HL-60/S4 treated with retinoic acid at 250 ng/mL for 4 days and 3 days (cell line): ENCODE measurements around the gene ETNK1.

Experiments used
- in situ Hi-C: fragments of 300-500 bp; cut with MboI; formaldehyde crosslinking; loops from 2 replicates; pipeline ENCODE4 v1.7.0; 2022; ENCODE audit warnings: low sequenced_read_pairs

ETNK1 gene

GRCh38 chr12:22631863-22632463, 7.0 kb downstream of the ETNK1 start:
- in situ Hi-C loops = loop anchor here (10.0 kb wide), 1 partner anchor 107 kb away; no protein-coding TSS in a partner anchor

GRCh38 chr12:22634883-22635282, 9.9 kb downstream of the ETNK1 start:
- in situ Hi-C loops = loop anchor here (10.0 kb wide), 1 partner anchor 110 kb away; no protein-coding TSS in a partner anchor

- in situ Hi-C loops = loop anchor here (10.0 kb wide), 1 partner anchor 111 kb away; no protein-coding TSS in a partner anchor
Observed at GRCh38 chr12:22635812-22636211, 10.8 kb downstream of the ETNK1 start.

GRCh38 chr12:22640851-22641250, 15.9 kb downstream of the ETNK1 start:
- in situ Hi-C loops = no loop called here

- in situ Hi-C loops = no loop called here
Observed at GRCh38 chr12:22641353-22642053, 16.5 kb downstream of the ETNK1 start.

- in situ Hi-C loops = no loop called here
Observed at GRCh38 chr12:22648668-22649067, 23.7 kb downstream of the ETNK1 start.

GRCh38 chr12:22653075-22653474, 28.1 kb downstream of the ETNK1 start:
- in situ Hi-C loops = no loop called here

GRCh38 chr12:22653791-22654190, 28.8 kb downstream of the ETNK1 start:
- in situ Hi-C loops = no loop called here

- in situ Hi-C loops = no loop called here
Observed at GRCh38 chr12:22656376-22656775, 31.4 kb downstream of the ETNK1 start.

GRCh38 chr12:22656831-22657230, 31.9 kb downstream of the ETNK1 start:
- in situ Hi-C loops = no loop called here

- in situ Hi-C loops = no loop called here
Observed at GRCh38 chr12:22657538-22657937, 32.6 kb downstream of the ETNK1 start.

- in situ Hi-C loops = no loop called here
Observed at GRCh38 chr12:22658214-22658613, 33.2 kb downstream of the ETNK1 start.

GRCh38 chr12:22662356-22662755, 37.4 kb downstream of the ETNK1 start:
- in situ Hi-C loops = no loop called here

- in situ Hi-C loops = no loop called here
Observed at GRCh38 chr12:22665476-22665875, 40.5 kb downstream of the ETNK1 start.

- in situ Hi-C loops = no loop called here
Observed at GRCh38 chr12:22667122-22667521, 42.2 kb downstream of the ETNK1 start.

- in situ Hi-C loops = no loop called here
Observed at GRCh38 chr12:22668441-22668840, 43.5 kb downstream of the ETNK1 start.

GRCh38 chr12:22670762-22671161, 45.8 kb downstream of the ETNK1 start:
- in situ Hi-C loops = no loop called here

- in situ Hi-C loops = no loop called here
Observed at GRCh38 chr12:22672951-22673350, 48.0 kb downstream of the ETNK1 start.

- in situ Hi-C loops = no loop called here
Observed at GRCh38 chr12:22677781-22678574, 53.0 kb downstream of the ETNK1 start.

GRCh38 chr12:22682663-22683062, 57.7 kb downstream of the ETNK1 start:
- in situ Hi-C loops = no loop called here

- in situ Hi-C loops = no loop called here
Observed at GRCh38 chr12:22683131-22683530, 58.2 kb downstream of the ETNK1 start.
